ENCODE data around the gene UBE2J2.
"Not testable (repeated sequence)": the region's sequence is repeated elsewhere in the genome, so short reads cannot be mapped to it uniquely, and the experiment has no call there.

Gene UBE2J2

GRCh38 chr1:1248009-1248913 lies 25.4 kb downstream of the UBE2J2 start:
- Histone ChIP-seq H3K27me3 (ENCODE audit: control insufficient read depth in 5 of 5, insufficient read depth in 4 of 5, low read length in 5 of 5) (peaks cover 21 to 28% (median 24%) of the 10 kb centered on the region in 5 donors), H3K36me3 (ENCODE audit: control insufficient read depth in 5 of 5, insufficient read depth in 5 of 5, low read length in 5 of 5) (peaks cover 0 to 11% (median 5%) of the 10 kb centered on the region in 5 donors), H3K4me1 (ENCODE audit: control insufficient read depth in 5 of 5, insufficient read depth in 5 of 5, low read length in 5 of 5) (peaks cover 0 to 17% (median 3%) of the 10 kb centered on the region in 5 donors)
- H3K4me3 ChIP-seq (ENCODE audit: low read depth in 1 of 5, low read length in 5 of 5); H3K9me3 ChIP-seq (ENCODE audit: control insufficient read depth in 5 of 5, low read length in 5 of 5); H3K9ac ChIP-seq (ENCODE audit: low read length in 5 of 5); H3K27ac ChIP-seq (ENCODE audit: low read depth, low read length): not testable (repeated sequence)

- Histone ChIP-seq H3K27ac (ENCODE audit: low read depth, low read length) (no peak overlapping the region), H3K4me1 (ENCODE audit: control insufficient read depth in 5 of 5, insufficient read depth in 5 of 5, low read length in 5 of 5) (peaks cover 0 to 17% (median 3%) of the 10 kb centered on the region in 5 donors), H3K27me3 (ENCODE audit: control insufficient read depth in 5 of 5, insufficient read depth in 4 of 5, low read length in 5 of 5) (peaks cover 21 to 28% (median 24%) of the 10 kb centered on the region in 5 donors), H3K9ac (ENCODE audit: low read length in 5 of 5) (no peak overlapping the region), H3K9me3 (ENCODE audit: control insufficient read depth in 5 of 5, low read length in 5 of 5) (no peaks in the 10 kb centered on the region), H3K36me3 (ENCODE audit: control insufficient read depth in 5 of 5, insufficient read depth in 5 of 5, low read length in 5 of 5) (peaks cover 0 to 4% (median under 1%) of the 10 kb centered on the region in 5 donors), H3K4me3 (ENCODE audit: low read depth in 1 of 5, low read length in 5 of 5) (no peak overlapping the region)
These were observed 26.2 kb downstream of the UBE2J2 start for GRCh38 chr1:1247341-1247913.

GRCh38 chr1:1246577-1247340 lies 26.9 kb downstream of the UBE2J2 start, which contains the start of gene C1QTNF12:
C1QTNF12 (minus strand) TSS chr1:1246722; CDS start chr1:1246690, 32 bp downstream.
- H3K9ac ChIP-seq (ENCODE audit: low read length in 5 of 5): no peak within 1 kb of the TSS
- H3K4me1 ChIP-seq (ENCODE audit: control insufficient read depth in 5 of 5, insufficient read depth in 5 of 5, low read length in 5 of 5): peaks cover 0 to 17% (median 3%) of the 10 kb centered on the region in 5 donors
- H3K27me3 ChIP-seq (ENCODE audit: control insufficient read depth in 5 of 5, insufficient read depth in 4 of 5, low read length in 5 of 5): peaks cover 21 to 30% (median 24%) of the 10 kb centered on the region in 5 donors
- no peaks in the 10 kb centered on the region for H3K9me3 ChIP-seq (ENCODE audit: control insufficient read depth in 5 of 5, low read length in 5 of 5)
- H3K36me3 ChIP-seq (ENCODE audit: control insufficient read depth in 5 of 5, insufficient read depth in 5 of 5, low read length in 5 of 5): no peaks in the 10 kb centered on the region
- no peak within 1 kb of the TSS for H3K27ac ChIP-seq (ENCODE audit: low read depth, low read length)
- H3K4me3 ChIP-seq (ENCODE audit: low read depth in 1 of 5, low read length in 5 of 5): no peak within 1 kb of the TSS

- Histone ChIP-seq H3K36me3 (ENCODE audit: control insufficient read depth in 5 of 5, insufficient read depth in 5 of 5, low read length in 5 of 5) (no peaks in the 10 kb centered on the region), H3K27ac (ENCODE audit: low read depth, low read length) (no peak overlapping the region), H3K9ac (ENCODE audit: low read length in 5 of 5) (no peak overlapping the region), H3K4me3 (ENCODE audit: low read depth in 1 of 5, low read length in 5 of 5) (no peak overlapping the region), H3K9me3 (ENCODE audit: control insufficient read depth in 5 of 5, low read length in 5 of 5) (no peaks in the 10 kb centered on the region), H3K27me3 (ENCODE audit: control insufficient read depth in 5 of 5, insufficient read depth in 4 of 5, low read length in 5 of 5) (peaks cover 21 to 37% (median 25%) of the 10 kb centered on the region in 5 donors), H3K4me1 (ENCODE audit: control insufficient read depth in 5 of 5, insufficient read depth in 5 of 5, low read length in 5 of 5) (peaks cover 0 to 17% (median 3%) of the 10 kb centered on the region in 5 donors)
These were observed 27.7 kb downstream of the UBE2J2 start for GRCh38 chr1:1245817-1246576.

GRCh38 chr1:1245178-1245816 lies 28.4 kb downstream of the UBE2J2 start:
- H3K27me3 ChIP-seq (ENCODE audit: control insufficient read depth in 5 of 5, insufficient read depth in 4 of 5, low read length in 5 of 5): peaks cover 21 to 41% (median 28%) of the 10 kb centered on the region in 5 donors
- no peak overlapping the region for H3K4me3 ChIP-seq (ENCODE audit: low read depth in 1 of 5, low read length in 5 of 5)
- peaks cover 0 to 12% (median 0%) of the 10 kb centered on the region in 5 donors for H3K4me1 ChIP-seq (ENCODE audit: control insufficient read depth in 5 of 5, insufficient read depth in 5 of 5, low read length in 5 of 5)

GRCh38 chr1:1244192-1244811 lies 29.4 kb downstream of the UBE2J2 start:
- Histone ChIP-seq H3K4me1 (ENCODE audit: control insufficient read depth in 5 of 5, insufficient read depth in 5 of 5, low read length in 5 of 5) (peaks cover 0 to 12% (median 0%) of the 10 kb centered on the region in 5 donors), H3K9me3 (ENCODE audit: control insufficient read depth in 5 of 5, low read length in 5 of 5) (no peaks in the 10 kb centered on the region), H3K36me3 (ENCODE audit: control insufficient read depth in 5 of 5, insufficient read depth in 5 of 5, low read length in 5 of 5) (no peaks in the 10 kb centered on the region), H3K4me3 (ENCODE audit: low read depth in 1 of 5, low read length in 5 of 5) (peak overlapping the region in 3 of 5 donors; percentile 22 to 37 (median 31)), H3K9ac (ENCODE audit: low read length in 5 of 5) (no peak overlapping the region), H3K27ac (ENCODE audit: low read depth, low read length) (no peak overlapping the region), H3K27me3 (ENCODE audit: control insufficient read depth in 5 of 5, insufficient read depth in 4 of 5, low read length in 5 of 5) (peaks cover 31 to 47% (median 37%) of the 10 kb centered on the region in 5 donors)

More at GRCh38 chr1:1245178-1245816, 28.4 kb downstream of the UBE2J2 start:
- H3K9me3 ChIP-seq (ENCODE audit: control insufficient read depth in 5 of 5, low read length in 5 of 5): no peaks in the 10 kb centered on the region
- H3K36me3 ChIP-seq (ENCODE audit: control insufficient read depth in 5 of 5, insufficient read depth in 5 of 5, low read length in 5 of 5): no peaks in the 10 kb centered on the region
- H3K9ac ChIP-seq (ENCODE audit: low read length in 5 of 5): no peak overlapping the region
- no peak overlapping the region for H3K27ac ChIP-seq (ENCODE audit: low read depth, low read length)

GRCh38 chr1:1243807-1244191 lies 29.9 kb downstream of the UBE2J2 start:
- Histone ChIP-seq H3K4me3 (ENCODE audit: low read depth in 1 of 5, low read length in 5 of 5) (peak overlapping the region in 3 of 5 donors; percentile 22 to 37 (median 31)), H3K9me3 (ENCODE audit: control insufficient read depth in 5 of 5, low read length in 5 of 5) (no peaks in the 10 kb centered on the region), H3K27me3 (ENCODE audit: control insufficient read depth in 5 of 5, insufficient read depth in 4 of 5, low read length in 5 of 5) (peaks cover 36 to 52% (median 41%) of the 10 kb centered on the region in 5 donors), H3K36me3 (ENCODE audit: control insufficient read depth in 5 of 5, insufficient read depth in 5 of 5, low read length in 5 of 5) (no peaks in the 10 kb centered on the region), H3K9ac (ENCODE audit: low read length in 5 of 5) (no peak overlapping the region), H3K4me1 (ENCODE audit: control insufficient read depth in 5 of 5, insufficient read depth in 5 of 5, low read length in 5 of 5) (peaks cover 0 to 12% (median 0%) of the 10 kb centered on the region in 5 donors), H3K27ac (ENCODE audit: low read depth, low read length) (no peak overlapping the region)

- Histone ChIP-seq H3K4me3 (ENCODE audit: low read depth in 1 of 5, low read length in 5 of 5) (no peak overlapping the region), H3K4me1 (ENCODE audit: control insufficient read depth in 5 of 5, insufficient read depth in 5 of 5, low read length in 5 of 5) (peaks cover 0 to 12% (median 0%) of the 10 kb centered on the region in 5 donors), H3K9me3 (ENCODE audit: control insufficient read depth in 5 of 5, low read length in 5 of 5) (no peaks in the 10 kb centered on the region), H3K27me3 (ENCODE audit: control insufficient read depth in 5 of 5, insufficient read depth in 4 of 5, low read length in 5 of 5) (peaks cover 41 to 56% (median 46%) of the 10 kb centered on the region in 5 donors), H3K27ac (ENCODE audit: low read depth, low read length) (no peak overlapping the region), H3K36me3 (ENCODE audit: control insufficient read depth in 5 of 5, insufficient read depth in 5 of 5, low read length in 5 of 5) (no peaks in the 10 kb centered on the region), H3K9ac (ENCODE audit: low read length in 5 of 5) (no peak overlapping the region)
These were observed 30.4 kb downstream of the UBE2J2 start for GRCh38 chr1:1243266-1243660.
